Coronary artery (tissue), 2 donors: ENCODE measurements around the gene C11orf91.

Source experiments
- DNase-seq: peaks from one replicate; pipeline ENCODE4 v3.0.0-alpha.2; 2017; ENCODE audit warnings: low spot score
- H3K27ac ChIP-seq, 2 donors: fragments of 200-600 bp; sonication (generic); one replicate each; pipeline ENCODE4 v1.5.1; 2016 to 2019
- H3K4me3 ChIP-seq: fragments of 200-600 bp; sonication (generic); 2 replicates; pipeline ENCODE4 v1.5.1; 2016; ENCODE audit warnings: mild to moderate bottlenecking, moderate library complexity
- TF ChIP-seq, protein P1 (sequence below): fragments of 200-600 bp; sonication (generic); IDR thresholded peaks from one replicate; pipeline ENCODE4 v1.5.1; 2019; ENCODE audit warnings: antibody characterized with exemption

Gene C11orf91

DNA sequence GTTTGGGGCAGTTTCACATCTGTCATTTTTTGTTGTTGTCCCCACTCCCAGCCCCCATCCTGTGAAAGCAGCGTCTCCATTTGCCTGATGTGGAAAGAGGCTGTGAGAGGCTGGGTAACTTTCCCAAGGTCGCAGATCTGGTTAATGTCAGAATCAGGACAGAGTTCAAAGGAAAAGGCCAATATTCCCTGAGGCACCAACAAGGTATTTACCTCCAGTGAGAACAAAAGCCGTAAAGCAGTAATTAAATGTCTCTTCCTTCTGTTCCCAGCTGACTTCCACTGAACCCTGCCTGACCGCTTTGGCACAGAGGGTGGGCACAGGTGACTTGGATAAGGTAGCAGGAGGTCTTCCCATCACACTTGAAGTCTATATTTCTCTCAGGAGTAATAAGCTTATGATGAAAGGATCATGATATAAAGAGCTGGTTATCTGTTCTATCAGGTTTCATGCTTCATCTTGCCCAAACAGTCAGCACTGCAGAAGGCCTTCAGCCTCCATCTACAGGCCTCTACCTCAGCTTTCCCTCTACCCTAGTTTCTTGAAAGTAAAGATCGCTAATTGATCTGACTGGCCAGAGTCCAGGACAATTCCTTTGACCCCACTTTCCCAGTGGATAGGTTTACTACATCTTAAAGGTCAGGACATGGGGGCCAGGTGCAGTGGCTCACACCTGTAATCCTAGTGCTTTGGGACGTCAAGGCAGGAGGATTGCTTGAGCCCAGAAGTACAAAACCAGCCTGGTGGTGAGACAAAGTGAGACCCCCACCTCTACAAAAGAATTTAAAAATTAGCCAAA is 9.4 kb downstream of the C11orf91 start:
- no peak for DNase-seq
- TF ChIP-seq, protein P1, sequence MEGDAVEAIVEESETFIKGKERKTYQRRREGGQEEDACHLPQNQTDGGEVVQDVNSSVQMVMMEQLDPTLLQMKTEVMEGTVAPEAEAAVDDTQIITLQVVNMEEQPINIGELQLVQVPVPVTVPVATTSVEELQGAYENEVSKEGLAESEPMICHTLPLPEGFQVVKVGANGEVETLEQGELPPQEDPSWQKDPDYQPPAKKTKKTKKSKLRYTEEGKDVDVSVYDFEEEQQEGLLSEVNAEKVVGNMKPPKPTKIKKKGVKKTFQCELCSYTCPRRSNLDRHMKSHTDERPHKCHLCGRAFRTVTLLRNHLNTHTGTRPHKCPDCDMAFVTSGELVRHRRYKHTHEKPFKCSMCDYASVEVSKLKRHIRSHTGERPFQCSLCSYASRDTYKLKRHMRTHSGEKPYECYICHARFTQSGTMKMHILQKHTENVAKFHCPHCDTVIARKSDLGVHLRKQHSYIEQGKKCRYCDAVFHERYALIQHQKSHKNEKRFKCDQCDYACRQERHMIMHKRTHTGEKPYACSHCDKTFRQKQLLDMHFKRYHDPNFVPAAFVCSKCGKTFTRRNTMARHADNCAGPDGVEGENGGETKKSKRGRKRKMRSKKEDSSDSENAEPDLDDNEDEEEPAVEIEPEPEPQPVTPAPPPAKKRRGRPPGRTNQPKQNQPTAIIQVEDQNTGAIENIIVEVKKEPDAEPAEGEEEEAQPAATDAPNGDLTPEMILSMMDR, result no peak
- Histone ChIP-seq H3K4me3 (no peak overlapping the region), H3K27ac (peak overlapping the region; percentile 74 to 84)

DNA sequence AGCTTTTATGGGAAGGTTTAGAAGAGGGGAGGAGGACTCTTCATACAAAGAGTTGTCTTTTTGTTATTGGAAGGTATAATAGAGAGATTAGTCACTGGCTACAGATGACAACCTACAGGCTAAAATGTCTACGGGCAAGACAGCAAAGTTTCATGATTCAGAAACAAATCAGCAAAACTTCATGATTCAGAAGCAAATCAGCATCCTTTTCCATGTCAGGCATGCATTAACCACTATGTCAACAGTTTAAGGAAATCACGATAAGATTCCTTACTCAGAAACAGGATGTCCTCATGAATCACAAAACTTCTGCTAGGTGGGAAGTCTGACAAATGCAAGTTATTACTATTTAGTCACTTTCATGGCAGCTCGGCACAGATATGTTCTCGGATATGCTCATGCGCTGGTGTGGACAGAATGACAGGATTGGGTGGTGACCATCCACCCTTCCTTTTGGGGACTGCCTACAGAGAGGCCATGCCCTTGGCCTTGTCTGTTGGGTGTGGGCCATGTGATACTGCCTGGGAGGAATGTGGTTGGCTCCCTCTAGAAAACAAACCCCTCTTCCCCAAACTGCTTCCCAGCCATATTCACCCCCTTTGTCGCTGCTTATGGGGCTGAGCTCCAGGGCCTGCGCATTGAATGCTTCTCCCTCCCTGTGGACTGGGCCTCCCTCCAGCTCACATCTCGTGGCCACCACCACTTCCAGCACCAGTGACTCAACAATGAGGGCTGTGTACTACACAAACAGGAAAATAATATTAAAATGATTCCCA is 10.1 kb downstream of the C11orf91 start:
- DNase-seq, result peak; percentile 86
- TF ChIP-seq, protein P1, result no peak

DNA sequence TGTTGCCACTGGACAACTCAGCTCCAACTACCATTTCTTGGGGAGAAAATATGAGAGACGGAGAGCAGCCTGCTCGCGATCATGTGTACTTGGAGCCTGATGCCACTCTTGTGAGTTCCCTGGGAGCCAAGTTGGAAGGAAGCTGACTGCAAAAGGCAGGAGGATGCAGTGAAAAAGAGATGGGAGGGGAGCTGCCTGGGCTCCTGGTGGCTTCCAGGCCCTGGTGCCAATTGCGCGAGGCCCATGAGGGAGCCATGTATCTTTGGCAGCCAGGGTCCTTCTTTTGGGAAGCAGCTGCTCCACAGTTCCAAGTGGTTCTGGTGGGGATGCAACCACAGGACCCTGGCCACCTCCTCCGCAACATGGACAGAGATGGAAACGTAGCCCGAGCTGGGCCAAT is 11.1 kb downstream of the C11orf91 start:
- TF ChIP-seq, protein P1, result no peak
- Histone ChIP-seq H3K4me3 (no peak overlapping the region), H3K27ac (peak overlapping the region in 1 of 2 donors; percentile 84)
- no peak for DNase-seq

More for the DNA sequence above, 10.1 kb downstream of the C11orf91 start:
- H3K27ac ChIP-seq, result peak overlapping the region; percentile 74 to 84
- no peak overlapping the region for H3K4me3 ChIP-seq

DNA sequence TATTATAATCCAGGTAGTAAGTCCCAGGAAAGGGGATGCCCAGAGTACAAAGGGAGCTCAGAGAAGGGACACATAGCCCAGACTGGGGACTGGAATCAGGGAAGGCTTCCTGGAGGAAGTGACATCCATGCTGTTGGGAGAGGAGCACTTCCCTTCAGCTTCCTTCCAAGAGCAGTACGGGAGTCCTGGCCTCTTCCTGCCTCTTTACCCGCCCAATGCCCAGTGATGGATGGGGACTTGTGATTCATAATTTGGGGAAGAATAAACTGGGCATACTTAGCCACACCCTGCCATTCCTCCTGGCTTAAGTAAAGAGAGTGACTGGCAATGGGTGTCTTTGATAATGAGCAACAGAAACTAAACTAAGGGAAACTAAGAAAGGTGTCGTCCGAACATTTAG is 11.5 kb downstream of the C11orf91 start:
- TF ChIP-seq, protein P1, result no peak
- no peak overlapping the region for H3K4me3 ChIP-seq

DNA sequence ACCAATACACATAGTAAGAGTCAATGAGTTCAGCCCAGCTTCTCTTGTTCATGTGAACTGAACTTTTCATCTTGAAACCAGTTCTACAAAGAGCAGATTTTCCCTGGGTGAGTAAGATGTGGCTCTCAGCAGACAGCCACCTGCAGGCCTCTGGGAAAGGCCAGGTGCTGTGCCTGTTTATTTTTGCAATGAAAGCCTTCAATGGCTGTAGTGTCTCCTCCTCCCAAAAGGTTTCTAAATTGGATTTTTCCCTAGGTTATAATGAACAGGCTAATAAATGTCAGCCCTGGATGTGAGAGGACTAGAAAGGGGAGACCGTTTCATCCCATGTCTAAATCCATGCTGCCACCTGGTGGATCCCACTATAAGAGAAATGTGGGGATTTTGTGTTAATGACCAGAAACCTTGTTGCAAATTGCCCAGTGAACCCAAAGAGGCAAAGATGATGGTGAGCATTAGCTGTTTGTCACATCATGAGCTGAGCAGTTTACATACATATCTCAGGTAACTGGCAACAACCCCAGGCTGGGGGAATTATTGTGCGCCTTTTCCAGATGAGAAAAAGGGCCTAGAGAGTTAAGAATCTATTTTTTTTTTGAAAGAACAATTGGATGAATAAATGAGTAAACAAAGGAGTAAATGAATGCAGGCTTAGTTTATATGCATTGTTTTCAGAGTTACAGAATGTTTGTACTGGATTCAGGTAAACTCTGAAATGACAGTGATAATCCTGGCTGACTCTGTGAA is 12.7 kb downstream of the C11orf91 start:
- TF ChIP-seq, protein P1, result peak; percentile 35
- Histone ChIP-seq H3K27ac (no peak overlapping the region), H3K4me3 (no peak overlapping the region)
- DNase-seq, result no peak

More for the DNA sequence above, 11.5 kb downstream of the C11orf91 start:
- DNase-seq, result no peak
- peak overlapping the region in 1 of 2 donors; percentile 84 for H3K27ac ChIP-seq

DNA sequence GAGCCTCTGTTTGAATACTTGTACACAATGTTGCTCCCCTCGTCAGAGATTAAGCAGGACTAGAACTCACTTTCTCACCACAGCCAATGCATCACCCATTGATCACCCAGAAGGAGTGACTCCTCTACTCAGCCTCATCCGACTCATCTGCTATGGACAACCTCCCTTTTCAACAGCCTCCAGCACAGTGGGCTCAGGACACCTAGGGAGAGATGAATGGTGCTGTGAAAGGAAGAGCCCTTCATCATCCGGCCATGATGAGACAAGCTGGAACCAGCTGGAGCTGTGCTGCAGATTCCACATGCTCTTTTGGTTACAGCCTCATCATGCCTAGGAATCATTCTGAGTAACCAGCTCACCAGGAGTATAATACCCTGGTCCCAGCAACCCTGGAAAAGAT is 15.5 kb downstream of the C11orf91 start:
- H3K4me3 ChIP-seq, result no peak overlapping the region
- H3K27ac ChIP-seq, result no peak overlapping the region
- no peak for DNase-seq
- TF ChIP-seq, protein P1, result no peak
